ENCODE results near the gene WDR54.

Gene WDR54

DNA sequence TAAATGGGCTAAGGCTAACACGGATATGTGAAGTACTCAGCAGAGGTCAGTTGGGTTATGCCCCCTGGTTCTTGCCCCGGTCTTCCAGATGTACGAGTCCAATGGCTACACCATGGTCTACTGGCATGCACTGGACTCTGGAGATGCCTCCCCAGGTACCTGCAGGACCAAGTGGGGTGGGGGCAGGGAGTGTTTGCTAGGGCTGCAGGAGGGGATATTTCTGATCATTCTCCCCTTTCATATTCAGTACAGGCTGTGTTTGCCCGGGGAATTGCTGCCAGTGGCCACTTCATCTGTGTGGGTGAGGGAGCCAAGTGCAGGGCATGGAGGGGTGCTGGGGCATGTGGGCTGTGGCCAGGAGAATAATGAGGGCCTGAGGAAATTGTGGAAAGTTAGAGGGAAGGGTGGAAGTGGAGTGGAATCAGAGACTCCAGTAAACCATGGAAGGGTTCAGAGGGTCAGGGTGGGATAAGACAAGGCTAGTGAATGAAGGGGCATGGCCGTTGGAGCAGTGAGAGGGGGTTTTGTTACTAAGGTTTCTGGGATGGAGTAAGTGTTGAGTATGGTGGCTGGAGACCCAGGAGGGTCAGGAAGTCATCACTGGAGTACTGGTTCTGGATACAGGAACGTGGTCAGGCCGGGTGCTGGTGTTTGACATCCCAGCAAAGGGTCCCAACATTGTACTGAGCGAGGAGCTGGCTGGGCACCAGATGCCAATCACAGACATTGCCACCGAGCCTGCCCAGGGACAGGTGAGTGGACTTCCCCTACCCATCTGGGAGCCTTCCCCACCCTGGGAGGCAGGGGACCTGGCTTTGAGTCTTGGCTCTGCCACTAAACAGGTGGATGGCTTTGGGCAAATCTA lies 1.9 kb downstream of the WDR54 start:
- Histone ChIP-seq H3K4me1 (ENCODE audit: control insufficient read depth, insufficient read depth, low read length) (peaks cover 13% of the 10 kb centered on the region), H3K36me3 (ENCODE audit: control insufficient read depth, insufficient read depth, low read length) (no peaks in the 10 kb centered on the region), H3K9me3 (ENCODE audit: control insufficient read depth, low read length) (no peaks in the 10 kb centered on the region), H3K4me3 (ENCODE audit: low read length) (no peak overlapping the region), H3K9ac (ENCODE audit: low read length) (no peak overlapping the region), H3K27me3 (ENCODE audit: control insufficient read depth, insufficient read depth, low read length) (no peaks in the 10 kb centered on the region)

DNA sequence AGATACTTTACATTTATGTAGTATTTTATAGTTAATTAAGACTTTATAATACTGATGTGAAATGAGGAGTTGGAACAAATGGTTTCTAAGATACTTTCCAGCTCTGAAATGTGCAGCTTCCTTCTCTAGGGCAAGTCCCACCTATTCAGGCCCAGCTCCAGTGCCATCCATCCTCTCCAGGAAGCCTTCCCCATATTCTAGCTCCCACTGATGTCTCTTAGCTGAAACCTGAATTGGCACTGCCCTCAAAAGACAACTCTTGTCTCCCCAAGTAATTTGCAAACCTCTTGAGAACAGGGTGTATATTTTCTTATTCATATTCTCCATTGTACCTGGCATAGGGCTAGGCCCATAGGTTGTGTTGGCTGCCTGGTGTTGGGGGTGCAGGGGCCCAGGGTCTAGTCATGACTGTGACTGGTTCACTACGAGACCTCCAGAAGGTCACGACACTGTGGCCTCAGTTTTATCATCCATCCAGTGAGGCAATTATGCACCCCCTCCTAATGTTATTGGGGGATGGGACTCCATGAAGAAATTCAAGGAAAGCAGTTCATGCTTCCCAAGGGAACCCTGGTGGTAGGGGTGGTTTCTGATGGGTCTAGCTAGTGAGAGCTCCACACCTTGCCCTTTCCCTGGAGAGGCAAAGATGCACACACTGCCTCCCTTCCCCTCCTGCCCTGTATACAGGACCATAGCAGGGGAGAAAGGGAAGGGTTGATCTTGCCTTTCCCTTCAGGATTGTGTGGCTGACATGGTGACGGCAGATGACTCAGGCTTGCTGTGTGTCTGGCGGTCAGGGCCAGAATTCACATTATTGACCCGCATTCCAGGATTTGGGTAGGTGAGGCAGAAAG lies 2.8 kb downstream of the WDR54 start:
- H3K36me3 ChIP-seq (ENCODE audit: control insufficient read depth, insufficient read depth, low read length) = no peaks in the 10 kb centered on the region
- peaks cover 17% of the 10 kb centered on the region for H3K4me1 ChIP-seq (ENCODE audit: control insufficient read depth, insufficient read depth, low read length)
- H3K9me3 ChIP-seq (ENCODE audit: control insufficient read depth, low read length) = no peaks in the 10 kb centered on the region
- no peaks in the 10 kb centered on the region for H3K27me3 ChIP-seq (ENCODE audit: control insufficient read depth, insufficient read depth, low read length)
- no peak overlapping the region for H3K9ac ChIP-seq (ENCODE audit: low read length)
- no peak overlapping the region for H3K4me3 ChIP-seq (ENCODE audit: low read length)

DNA sequence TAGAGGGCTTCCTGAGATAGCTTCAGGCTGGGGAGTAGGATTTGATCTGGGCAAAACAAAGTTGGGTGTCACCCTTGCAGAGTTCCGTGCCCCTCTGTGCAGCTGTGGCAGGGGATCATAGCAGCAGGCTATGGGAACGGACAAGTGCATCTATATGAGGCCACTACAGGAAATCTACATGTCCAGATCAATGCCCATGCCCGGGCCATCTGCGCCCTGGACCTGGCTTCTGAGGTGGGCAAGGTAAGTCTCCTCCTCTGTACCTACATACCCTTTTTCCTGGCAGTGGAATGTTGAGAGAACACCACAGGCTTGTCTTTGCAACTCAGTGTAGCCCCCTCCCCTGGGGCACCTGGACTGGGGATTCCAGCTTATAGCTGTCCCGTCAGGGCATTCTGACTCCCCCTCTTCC lies 3.5 kb downstream of the WDR54 start:
- Histone ChIP-seq H3K4me3 (ENCODE audit: low read length) (no peak overlapping the region), H3K36me3 (ENCODE audit: control insufficient read depth, insufficient read depth, low read length) (peaks cover 1% of the 10 kb centered on the region), H3K9ac (ENCODE audit: low read length) (no peak overlapping the region), H3K27me3 (ENCODE audit: control insufficient read depth, insufficient read depth, low read length) (no peaks in the 10 kb centered on the region), H3K9me3 (ENCODE audit: control insufficient read depth, low read length) (no peaks in the 10 kb centered on the region), H3K4me1 (ENCODE audit: control insufficient read depth, insufficient read depth, low read length) (peaks cover 23% of the 10 kb centered on the region)

DNA sequence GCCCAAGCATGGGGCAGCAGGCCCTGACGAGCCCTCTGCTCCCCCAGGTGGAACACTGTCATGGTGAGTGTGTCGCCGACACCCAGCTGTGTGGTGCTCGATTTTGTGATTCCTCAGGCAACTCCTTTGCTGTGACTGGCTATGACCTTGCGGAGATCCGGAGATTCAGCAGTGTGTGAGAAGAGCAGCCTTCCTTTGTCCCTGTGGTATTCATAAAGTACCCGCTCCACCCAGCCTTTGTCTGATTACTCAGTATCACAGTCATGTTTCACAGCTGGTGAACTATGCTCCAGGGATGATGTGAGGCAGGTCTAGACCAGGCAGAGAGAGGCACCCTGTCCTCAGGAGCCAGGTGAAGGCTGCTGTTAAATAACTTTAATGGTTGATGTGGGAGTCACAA lies 4.0 kb downstream of the WDR54 start:
- Histone ChIP-seq H3K4me3 (ENCODE audit: low read length) (no peak overlapping the region), H3K36me3 (ENCODE audit: control insufficient read depth, insufficient read depth, low read length) (peaks cover 5% of the 10 kb centered on the region), H3K9ac (ENCODE audit: low read length) (no peak overlapping the region), H3K9me3 (ENCODE audit: control insufficient read depth, low read length) (no peaks in the 10 kb centered on the region), H3K27me3 (ENCODE audit: control insufficient read depth, insufficient read depth, low read length) (no peaks in the 10 kb centered on the region), H3K4me1 (ENCODE audit: control insufficient read depth, insufficient read depth, low read length) (peaks cover 28% of the 10 kb centered on the region)

DNA sequence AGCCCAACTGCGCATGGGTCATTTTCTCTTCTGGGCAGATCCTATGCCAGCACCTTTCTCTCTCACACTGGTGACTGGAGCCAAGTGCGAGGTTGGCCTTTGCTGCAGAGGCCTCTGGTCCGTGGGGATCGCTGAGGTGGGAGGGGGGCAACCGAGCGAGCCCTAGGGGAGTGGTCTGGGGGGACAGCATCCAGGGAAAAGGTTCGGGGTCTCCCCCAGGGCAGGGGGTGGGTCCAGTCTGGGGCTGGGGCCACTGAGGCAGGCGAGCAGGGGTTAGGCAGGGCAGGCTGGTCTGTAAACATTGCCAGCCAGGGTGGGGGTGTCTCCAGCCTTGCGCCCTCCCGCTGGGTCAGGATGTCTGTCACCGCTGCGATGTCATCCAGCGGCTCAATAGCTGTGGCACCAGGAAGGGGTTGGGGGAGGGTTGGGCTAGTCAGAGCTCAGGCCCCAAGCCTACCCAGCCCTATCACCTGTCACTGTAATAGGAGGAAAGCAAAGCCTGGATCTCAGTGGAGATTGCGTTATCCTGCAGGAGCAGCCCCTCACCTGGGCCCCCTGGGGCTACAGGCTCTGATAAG lies 4.7 kb downstream of the WDR54 start:
- peaks cover 5% of the 10 kb centered on the region for H3K36me3 ChIP-seq (ENCODE audit: control insufficient read depth, insufficient read depth, low read length)
- peaks cover 23% of the 10 kb centered on the region for H3K4me1 ChIP-seq (ENCODE audit: control insufficient read depth, insufficient read depth, low read length)
- H3K4me3 ChIP-seq (ENCODE audit: low read length) = no peak overlapping the region
- no peaks in the 10 kb centered on the region for H3K9me3 ChIP-seq (ENCODE audit: control insufficient read depth, low read length)
- H3K27me3 ChIP-seq (ENCODE audit: control insufficient read depth, insufficient read depth, low read length) = no peaks in the 10 kb centered on the region
- no peak overlapping the region for H3K9ac ChIP-seq (ENCODE audit: low read length)

DNA sequence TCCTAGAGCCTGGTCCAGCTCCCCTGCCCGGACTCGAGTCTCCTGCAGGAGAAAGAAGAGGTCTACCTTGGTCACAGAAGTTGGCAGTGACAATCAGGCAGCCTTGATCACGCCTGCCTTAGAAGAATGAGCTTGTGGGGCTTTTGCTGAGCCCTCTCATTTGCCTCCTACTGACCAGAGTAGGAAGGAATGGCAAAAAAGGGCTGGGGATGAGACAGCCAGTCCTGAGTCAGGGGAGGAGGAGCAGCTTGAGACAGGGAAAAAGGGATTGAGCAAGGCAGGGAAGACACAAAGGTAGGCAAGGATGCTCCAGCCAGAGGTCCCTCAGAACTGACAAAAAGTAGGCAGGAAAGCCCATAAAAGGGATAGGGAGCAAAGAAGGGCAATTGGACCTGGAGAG lies 6.0 kb downstream of the WDR54 start:
- Histone ChIP-seq H3K27me3 (ENCODE audit: control insufficient read depth, insufficient read depth, low read length) (no peaks in the 10 kb centered on the region), H3K9me3 (ENCODE audit: control insufficient read depth, low read length) (no peaks in the 10 kb centered on the region), H3K36me3 (ENCODE audit: control insufficient read depth, insufficient read depth, low read length) (peaks cover 5% of the 10 kb centered on the region), H3K9ac (ENCODE audit: low read length) (no peak overlapping the region), H3K4me1 (ENCODE audit: control insufficient read depth, insufficient read depth, low read length) (peaks cover 16% of the 10 kb centered on the region), H3K4me3 (ENCODE audit: low read length) (no peak overlapping the region)

DNA sequence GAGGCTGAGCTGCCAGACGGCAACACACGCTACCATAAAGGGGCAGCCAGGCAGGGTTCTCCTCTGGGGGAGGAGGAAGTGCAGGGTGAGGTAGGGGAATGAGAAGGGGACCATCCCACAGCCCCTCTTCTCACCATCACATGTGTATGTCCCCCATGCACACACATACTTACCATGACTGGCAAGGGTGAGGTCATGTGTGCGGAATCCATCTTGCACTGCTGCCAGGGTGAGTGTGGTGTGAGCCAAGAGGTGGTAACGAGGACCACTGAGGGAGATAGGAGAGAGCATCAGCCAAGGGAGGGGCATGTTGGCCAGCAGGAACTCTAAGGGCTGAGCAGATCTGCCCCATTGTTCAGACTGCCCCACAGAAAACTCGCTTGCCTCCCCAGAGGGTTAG lies 7.1 kb downstream of the WDR54 start:
- Histone ChIP-seq H3K36me3 (ENCODE audit: control insufficient read depth, insufficient read depth, low read length) (peaks cover 5% of the 10 kb centered on the region), H3K9ac (ENCODE audit: low read length) (no peak overlapping the region), H3K4me1 (ENCODE audit: control insufficient read depth, insufficient read depth, low read length) (peaks cover 16% of the 10 kb centered on the region)

DNA sequence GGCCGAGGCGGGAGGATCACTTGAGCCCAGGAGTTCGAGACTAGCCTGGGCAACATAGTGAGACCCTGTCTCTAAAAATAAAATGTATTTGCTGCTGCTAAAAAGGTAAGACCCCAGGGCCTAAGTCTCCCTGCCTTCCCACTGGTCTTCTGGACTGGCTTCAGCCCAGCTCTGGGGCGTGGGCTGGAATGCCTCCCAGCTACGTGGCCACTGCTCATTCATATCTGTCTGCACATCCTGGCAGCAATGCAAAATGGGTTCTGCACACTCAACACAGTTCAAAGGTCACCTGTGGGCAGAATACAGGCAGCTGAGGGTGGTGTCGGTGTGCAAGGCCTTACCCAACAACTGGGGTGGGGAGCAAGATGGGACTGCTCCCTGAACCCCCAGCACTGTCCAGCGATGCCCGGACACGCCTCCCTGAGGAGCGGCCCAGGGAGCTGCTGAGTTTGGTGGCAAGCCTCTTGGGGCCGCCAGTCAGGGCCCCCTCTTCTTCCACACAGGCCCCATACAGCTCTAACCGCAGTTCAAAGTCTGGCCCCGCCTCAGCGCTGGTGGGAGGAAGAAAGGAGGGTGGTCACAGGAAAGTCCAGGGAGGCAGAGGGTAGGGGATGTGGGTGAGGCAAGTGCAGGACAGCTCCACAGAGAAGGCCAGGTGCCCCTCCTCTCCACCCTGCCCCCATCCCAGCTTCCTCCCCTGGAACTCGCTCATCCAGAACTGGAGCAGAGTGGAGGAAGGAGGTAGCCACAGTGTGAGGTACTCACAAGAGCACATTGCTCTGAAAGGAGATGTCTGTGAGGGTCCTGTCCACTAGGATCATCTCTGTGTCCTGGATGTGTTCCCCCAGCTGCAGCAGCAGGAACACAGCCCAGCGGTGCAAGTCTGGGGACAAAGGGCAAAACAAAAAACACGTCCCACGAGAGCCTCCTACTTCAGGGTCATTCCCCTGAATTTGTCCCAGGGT lies 8.2 kb downstream of the WDR54 start:
- no peaks in the 10 kb centered on the region for H3K9me3 ChIP-seq (ENCODE audit: control insufficient read depth, low read length)
- no peak overlapping the region for H3K9ac ChIP-seq (ENCODE audit: low read length)
- peaks cover 16% of the 10 kb centered on the region for H3K4me1 ChIP-seq (ENCODE audit: control insufficient read depth, insufficient read depth, low read length)
- H3K4me3 ChIP-seq (ENCODE audit: low read length) = no peak overlapping the region
- H3K27me3 ChIP-seq (ENCODE audit: control insufficient read depth, insufficient read depth, low read length) = no peaks in the 10 kb centered on the region
- H3K36me3 ChIP-seq (ENCODE audit: control insufficient read depth, insufficient read depth, low read length) = peaks cover 5% of the 10 kb centered on the region

More for the DNA sequence above, 7.1 kb downstream of the WDR54 start:
- no peaks in the 10 kb centered on the region for H3K27me3 ChIP-seq (ENCODE audit: control insufficient read depth, insufficient read depth, low read length)
- H3K9me3 ChIP-seq (ENCODE audit: control insufficient read depth, low read length) = no peaks in the 10 kb centered on the region
- no peak overlapping the region for H3K4me3 ChIP-seq (ENCODE audit: low read length)

DNA sequence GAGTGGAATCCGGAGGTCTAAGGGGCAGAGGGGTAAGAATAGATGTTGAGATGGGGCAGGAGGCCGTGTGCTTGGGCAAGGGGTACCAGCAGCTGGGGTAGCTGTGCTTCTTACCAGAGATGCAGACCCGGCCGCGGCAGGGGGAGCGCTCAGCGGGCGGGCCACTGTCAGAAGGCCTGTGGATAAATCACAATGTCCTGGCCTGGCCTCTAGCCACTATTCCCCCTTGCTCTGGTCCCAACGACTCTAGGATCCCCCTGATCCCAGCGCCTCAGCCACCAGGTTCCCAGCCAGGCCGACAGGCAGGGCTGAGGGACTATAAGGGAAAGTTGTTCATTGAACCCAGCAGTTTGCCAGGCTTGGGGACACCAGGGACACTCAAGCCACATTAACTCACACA lies 9.0 kb downstream of the WDR54 start:
- no peak overlapping the region for H3K4me3 ChIP-seq (ENCODE audit: low read length)
- H3K9me3 ChIP-seq (ENCODE audit: control insufficient read depth, low read length) = no peaks in the 10 kb centered on the region
- H3K36me3 ChIP-seq (ENCODE audit: control insufficient read depth, insufficient read depth, low read length) = peaks cover 5% of the 10 kb centered on the region
- no peaks in the 10 kb centered on the region for H3K27me3 ChIP-seq (ENCODE audit: control insufficient read depth, insufficient read depth, low read length)
- no peak overlapping the region for H3K9ac ChIP-seq (ENCODE audit: low read length)
- peaks cover 16% of the 10 kb centered on the region for H3K4me1 ChIP-seq (ENCODE audit: control insufficient read depth, insufficient read depth, low read length)

DNA sequence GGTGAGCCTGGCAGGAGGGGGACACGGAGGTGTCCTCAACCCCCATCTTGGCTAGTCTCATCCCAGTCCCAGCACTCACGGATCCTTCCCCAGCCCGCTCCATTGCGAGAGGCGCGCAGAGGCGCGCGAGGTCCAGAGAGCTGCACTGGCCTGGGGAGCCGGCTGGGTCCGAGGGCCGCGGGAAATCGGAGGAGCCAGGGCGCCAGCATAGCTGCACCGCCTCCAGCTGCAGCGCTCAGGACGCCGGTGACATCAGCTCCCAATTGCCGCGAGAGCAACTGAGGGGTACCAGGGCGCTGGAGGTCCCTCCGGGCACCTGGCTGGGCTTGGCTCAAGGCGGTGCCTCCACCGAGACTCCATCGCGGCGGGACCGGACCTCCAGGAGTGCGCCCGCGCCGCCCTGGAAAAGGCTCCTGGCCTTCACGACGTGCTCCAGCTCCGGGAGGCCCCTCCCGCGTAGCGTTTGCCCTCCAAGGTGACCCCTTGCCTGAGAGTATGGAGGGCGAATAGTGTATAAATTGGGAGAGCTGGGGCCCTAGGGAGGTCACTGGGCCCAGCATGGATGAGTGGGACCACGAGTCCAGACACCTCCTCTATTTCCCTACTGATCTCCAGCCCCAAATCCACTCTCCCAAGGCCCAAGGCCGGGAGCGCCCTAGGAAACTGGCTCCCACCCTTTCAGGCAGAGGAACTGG lies 14.7 kb downstream of the WDR54 start:
- Histone ChIP-seq H3K36me3 (ENCODE audit: control insufficient read depth, insufficient read depth, low read length) (no peaks in the 10 kb centered on the region), H3K4me1 (ENCODE audit: control insufficient read depth, insufficient read depth, low read length) (peaks cover 21% of the 10 kb centered on the region), H3K9me3 (ENCODE audit: control insufficient read depth, low read length) (no peaks in the 10 kb centered on the region), H3K4me3 (ENCODE audit: low read length) (no peak overlapping the region), H3K9ac (ENCODE audit: low read length) (no peak overlapping the region), H3K27me3 (ENCODE audit: control insufficient read depth, insufficient read depth, low read length) (peaks cover 6% of the 10 kb centered on the region)
